C1 segment of cervical spinal cord (tissue), 14 donors: ENCODE results near the gene BTG4.

Experiments
- DNase-seq, 14 donors: peaks; one replicate each; lab custom pipeline; 2025; lab: John Stamatoyannopoulos, UW

BTG4 gene

DNA sequence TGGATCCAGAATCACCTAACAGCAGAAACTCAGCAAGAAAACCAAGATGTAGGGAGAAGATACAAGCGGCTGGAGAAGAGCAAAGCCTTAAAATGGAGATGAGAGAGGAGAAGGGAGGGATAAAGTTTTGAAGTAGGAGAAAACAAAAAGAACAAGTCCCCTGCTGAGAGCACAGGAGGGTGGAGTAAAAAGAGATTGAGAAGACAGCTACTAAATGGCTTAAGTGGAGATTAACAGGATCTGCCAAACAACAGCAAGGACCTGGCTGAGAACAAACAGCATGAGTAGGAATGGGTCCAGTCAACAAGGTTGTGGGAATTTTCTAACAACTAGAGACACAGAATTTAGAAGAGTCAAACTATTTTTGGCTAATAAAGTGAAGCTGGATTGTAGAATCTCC lies 18.1 kb downstream of the BTG4 start:
- DNase-seq, result no peak

DNA sequence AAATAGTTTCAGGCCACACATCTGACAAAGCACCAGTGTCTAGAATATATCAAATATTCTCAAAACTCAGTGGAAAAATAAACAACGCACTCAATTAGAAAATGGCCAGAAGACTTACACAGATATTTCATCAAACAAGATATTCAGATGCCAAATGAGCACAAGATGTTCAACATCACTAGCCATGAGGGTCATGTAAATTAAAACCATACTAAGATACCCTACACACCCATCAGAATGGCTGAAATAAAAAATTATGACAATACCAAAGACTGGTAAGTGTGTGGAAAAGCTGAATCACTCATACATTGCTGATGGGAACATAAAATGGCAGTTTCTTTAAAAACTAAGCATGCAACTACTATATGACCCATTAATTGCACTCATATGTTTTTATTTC lies 21.7 kb downstream of the BTG4 start:
- DNase-seq, result no peak

GRCh38 chr11:111483431-111483830 lies 28.8 kb downstream of the BTG4 start:
- no peak for DNase-seq

DNA sequence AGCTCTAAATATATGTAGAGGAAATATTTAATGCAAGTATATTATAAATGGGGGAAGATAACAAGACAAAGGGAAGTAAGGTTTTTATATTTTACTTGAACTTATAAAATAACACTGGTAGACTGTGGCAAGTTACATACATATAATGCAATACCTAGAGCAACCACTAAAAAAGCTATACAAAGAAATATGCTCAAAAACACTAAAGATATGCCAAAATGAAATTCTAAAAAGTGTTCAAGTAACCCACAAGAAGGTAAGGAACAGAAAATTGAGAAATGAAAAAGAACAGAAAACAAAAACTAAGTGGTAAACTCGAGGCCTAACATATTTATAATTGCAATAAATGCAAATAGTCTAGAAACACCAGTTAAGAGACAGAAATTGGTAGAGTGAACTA lies 32.5 kb downstream of the BTG4 start:
- DNase-seq, result no peak

- no peak for DNase-seq
Observed at GRCh38 chr11:111477898-111478297, 34.3 kb downstream of the BTG4 start.

DNA sequence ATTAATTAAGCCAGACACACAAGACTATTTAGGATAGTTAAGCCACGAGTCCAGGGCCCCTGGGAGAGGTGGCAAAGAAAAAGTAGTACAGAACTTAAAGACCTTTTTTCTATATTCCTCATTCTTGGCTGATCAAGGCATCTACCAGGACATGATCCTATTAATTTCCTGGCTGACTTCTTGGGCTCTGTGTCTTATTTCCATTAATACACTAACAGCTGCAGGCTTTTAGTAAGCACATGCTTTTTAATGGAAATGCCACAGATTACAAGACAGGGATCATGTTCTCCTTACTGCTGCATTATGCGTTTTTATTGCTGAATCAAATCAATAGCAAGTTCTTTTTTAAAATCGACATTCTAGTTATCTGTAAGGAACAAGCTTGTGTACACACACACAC lies 35.2 kb downstream of the BTG4 start:
- DNase-seq, result no peak

- no peak for DNase-seq
Observed at GRCh38 chr11:111476366-111476765, 35.8 kb downstream of the BTG4 start.

DNA sequence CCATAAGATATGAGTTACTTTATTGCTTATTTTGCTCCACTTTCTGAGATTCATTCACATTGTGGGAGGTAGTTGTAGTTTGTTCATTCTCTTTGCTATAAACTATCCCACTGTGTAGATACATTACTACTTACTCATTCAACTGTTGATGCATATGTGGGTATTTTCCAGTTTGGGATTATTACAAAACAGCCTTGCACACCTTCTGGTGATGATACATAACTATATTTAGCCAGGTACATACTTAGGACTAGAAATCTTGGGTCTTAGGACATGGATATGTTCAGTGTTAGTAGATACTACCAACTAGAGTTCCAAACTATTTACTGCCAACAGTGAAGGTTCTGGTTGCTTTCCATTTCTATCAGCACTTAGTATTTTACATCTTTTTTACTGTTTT lies 37.8 kb downstream of the BTG4 start:
- DNase-seq, result no peak

- DNase-seq, result no peak
Observed at GRCh38 chr11:111472228-111472627, 40.0 kb downstream of the BTG4 start.

- DNase-seq, result no peak
Observed at GRCh38 chr11:111469200-111469599, 43.0 kb downstream of the BTG4 start.

DNA sequence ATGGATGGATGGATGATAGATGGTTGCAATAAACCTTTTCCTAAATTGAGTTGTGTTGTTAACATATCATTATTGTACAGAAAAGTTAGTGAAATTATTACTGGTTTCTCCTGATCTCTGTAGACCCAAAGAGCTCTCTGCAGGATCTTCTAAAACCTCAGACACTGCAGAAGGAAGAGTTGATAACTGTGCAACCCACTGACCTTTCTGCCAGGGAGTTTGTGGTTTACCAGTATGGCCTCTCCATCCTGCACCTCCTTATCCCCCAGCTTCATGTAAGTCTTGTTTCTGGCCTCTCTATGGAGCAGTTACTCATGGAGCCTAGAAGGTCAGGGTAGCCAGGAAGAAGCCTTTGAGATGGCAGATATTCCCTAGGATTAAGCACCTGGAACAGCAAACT lies 45.6 kb downstream of the BTG4 start:
- DNase-seq, result no peak

GRCh38 chr11:111465400-111465799 lies 46.8 kb downstream of the BTG4 start:
- DNase-seq, result no peak

DNA sequence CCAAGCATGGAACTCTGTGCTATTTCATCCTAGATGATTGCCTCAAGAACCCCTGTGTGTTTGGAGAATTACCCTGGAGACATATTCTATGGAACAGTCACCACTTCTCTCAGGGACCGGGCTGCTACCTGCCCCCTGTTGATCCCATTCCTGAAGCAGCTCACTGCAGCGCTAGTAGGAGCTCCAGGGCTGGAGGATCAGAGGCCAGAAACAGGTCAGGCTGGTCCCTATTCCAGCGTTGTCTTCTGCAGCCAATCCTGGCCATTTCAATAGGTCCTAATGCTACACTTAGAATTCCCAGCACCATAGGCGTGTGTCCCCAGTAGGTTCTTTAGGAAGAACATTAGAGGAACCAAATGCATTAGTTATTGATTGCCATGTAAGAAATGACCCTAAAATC lies 48.9 kb downstream of the BTG4 start:
- DNase-seq, result no peak

- DNase-seq, result no peak
Observed at GRCh38 chr11:111462329-111462728, 49.9 kb downstream of the BTG4 start.

- no peak for DNase-seq
Observed at GRCh38 chr11:111461460-111462235, 50.5 kb downstream of the BTG4 start.

DNA sequence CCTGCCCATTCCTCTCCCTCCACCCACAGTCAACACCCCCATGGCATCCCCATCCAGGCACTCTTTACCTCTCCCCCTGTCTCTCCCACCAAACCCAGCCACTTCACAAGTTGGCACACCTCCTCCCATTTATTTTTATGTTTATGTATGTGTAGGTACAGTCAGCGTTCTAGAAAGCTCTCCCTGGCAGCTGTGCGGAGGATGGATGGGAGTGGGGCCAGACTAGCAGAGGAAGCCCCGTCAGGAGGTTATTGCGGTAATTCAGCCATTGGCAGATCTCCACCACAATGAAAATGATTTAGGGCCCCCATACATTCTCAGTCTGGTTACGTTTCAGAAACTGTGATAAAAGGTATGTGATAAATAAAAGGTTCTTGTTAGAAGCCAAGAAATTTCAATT lies 51.3 kb downstream of the BTG4 start:
- no peak for DNase-seq

GRCh38 chr11:111460340-111460739 lies 51.8 kb downstream of the BTG4 start:
- DNase-seq, result no peak

- DNase-seq, result no peak
Observed at GRCh38 chr11:111459506-111460270, 52.5 kb downstream of the BTG4 start.

DNA sequence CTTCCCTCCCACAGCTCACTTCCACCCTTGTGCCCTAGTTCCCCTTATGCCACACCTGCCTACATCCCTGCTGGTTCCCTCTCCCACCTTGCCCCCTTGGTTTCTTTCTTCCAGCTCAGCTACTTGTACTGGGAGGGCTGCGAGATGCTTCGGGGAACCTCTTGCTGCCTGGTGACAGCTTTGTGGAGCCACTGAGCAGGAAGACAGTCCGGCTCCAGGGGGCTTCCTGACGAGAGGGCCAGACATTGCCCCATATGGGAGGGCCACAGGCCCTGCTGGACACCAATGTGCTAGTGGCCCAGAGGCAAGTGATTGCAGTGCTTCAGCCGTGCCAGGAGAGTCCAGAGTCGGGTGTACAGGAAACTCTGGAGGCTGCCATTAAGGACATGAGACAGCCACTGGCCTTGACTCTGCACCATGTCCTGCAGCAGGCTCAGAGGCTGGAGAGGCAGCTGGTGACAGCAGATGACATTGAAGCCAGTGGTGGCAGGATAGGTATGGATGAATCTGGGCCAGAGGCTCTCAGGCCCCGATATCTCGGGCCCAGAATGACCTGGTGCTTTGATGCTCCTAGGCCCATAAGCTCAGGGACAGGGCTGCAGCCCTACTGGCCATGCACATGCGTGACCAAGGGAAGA lies 54.3 kb downstream of the BTG4 start:
- DNase-seq, result no peak

GRCh38 chr11:111456859-111457730 lies 55.1 kb downstream of the BTG4 start:
- DNase-seq, result no peak

DNA sequence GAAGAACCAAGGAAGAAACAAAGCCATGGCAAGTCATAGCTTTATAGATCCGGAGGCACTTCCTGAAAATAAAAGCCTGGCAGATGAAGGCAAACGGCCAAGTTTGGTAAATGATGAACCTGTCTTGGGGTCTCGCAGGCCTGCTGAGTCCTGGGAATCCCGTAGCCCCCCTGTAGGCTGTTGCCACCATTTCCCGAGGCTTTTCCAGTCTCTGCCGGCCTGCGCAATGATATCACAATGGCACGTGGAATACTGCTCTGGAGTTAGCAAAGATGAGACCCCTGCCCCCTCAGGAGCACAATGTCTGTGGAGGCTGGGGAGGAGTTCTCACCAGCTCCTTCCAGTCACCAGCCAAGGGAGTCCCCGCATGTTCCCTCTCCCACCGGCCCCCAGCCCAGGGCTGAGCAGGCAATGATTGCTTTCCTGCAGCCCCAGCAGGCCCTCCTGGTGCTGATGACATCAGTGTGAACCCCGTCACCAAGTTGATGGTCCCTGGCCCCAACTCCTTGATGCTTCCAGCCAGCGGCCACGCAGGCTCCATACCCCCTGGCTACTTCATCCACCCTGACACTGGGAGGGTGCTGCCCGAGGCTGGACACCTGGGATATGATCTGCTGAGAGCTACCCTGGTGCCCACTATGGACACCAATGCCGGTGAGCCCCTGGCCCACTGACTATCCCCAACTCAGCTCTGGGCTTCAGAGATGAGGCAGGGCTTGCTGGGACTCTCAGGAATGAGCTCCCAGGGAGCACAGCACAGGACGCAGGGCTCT lies 55.9 kb downstream of the BTG4 start:
- no peak for DNase-seq
